Measurements from ENCODE around the gene USP31. TPM values are rescaled to one million over a fixed set of nuclear protein-coding genes. Genes with fewer than 3 reads are reported as not detected.

Gene USP31
- total RNA-seq, 1 experiment from 2014 or later, result 17.4 TPM

GRCh38 chr16:23071196-23072083, 77.8 kb downstream of the USP31 start (continued):
- TF ChIP-seq ARID4B (CRISPR knock-in tag; IDR thresholded peaks at IDR 0.05; ENCODE audit: borderline replicate concordance) (no peak), USF1 (CRISPR knock-in tag; IDR thresholded peaks at IDR 0.05) (no peak), AFF4 (CRISPR knock-in tag; IDR thresholded peaks at IDR 0.05; ENCODE audit: borderline replicate concordance) (no peak), FOXP1 (CRISPR knock-in tag; IDR thresholded peaks at IDR 0.05; ENCODE audit: borderline replicate concordance) (no peak), EMX1 (CRISPR knock-in tag; IDR thresholded peaks at IDR 0.05) (no peak), TCF7 (CRISPR knock-in tag; IDR thresholded peaks at IDR 0.05; ENCODE audit: low read depth) (no peak), NR2C2 (CRISPR knock-in tag; IDR thresholded peaks at IDR 0.05) (no peak), TEAD4 (CRISPR knock-in tag; IDR thresholded peaks at IDR 0.05) (no peak), PREB (CRISPR knock-in tag; IDR thresholded peaks at IDR 0.05; ENCODE audit: borderline replicate concordance) (no peak), ZBTB43 (CRISPR knock-in tag; IDR thresholded peaks at IDR 0.05) (no peak), MLX (CRISPR knock-in tag; IDR thresholded peaks at IDR 0.05) (no peak)

GRCh38 chr16:23069844-23070243, 79.4 kb downstream of the USP31 start:
- Mint-ChIP-seq H3K9me3 (no peaks in the 10 kb centered on the region), H3K27ac (no peak overlapping the region; the same call in 1 of the 2 replicates), H3K4me1 (peaks cover 4% of the 10 kb centered on the region; the same call in 1 of the 2 replicates), H3K27me3 (ENCODE audit: low read depth) (no peaks in the 10 kb centered on the region), H3K36me3 (peaks cover 53% of the 10 kb centered on the region), H3K4me3 (no peak overlapping the region)
- CTCF ChIA-PET, result interaction anchor here (2.6 kb wide), 1 partner anchor 171 kb away, joined by 8 read pairs; no protein-coding TSS in a partner anchor
- DNase-seq (ENCODE audit: low spot score), result no peak
- ATAC-seq, result no peak
- POLR2A ChIA-PET, result no interaction called here
- TF ChIP-seq CDX4 (CRISPR knock-in tag; IDR thresholded peaks at IDR 0.05; ENCODE audit: borderline replicate concordance) (no peak), ZNF281 (CRISPR knock-in tag; IDR thresholded peaks at IDR 0.05) (no peak), STAT6 (CRISPR knock-in tag; conservative IDR thresholded peaks at IDR 0.05; ENCODE audit: low read depth) (no peak)

All from WTC11 (cell line).